ENCODE results near the gene PLXNB1.
A peak's percentile ranks its signal among the peaks of the same experiment; 100 is the strongest.
"Not testable (repeated sequence)": the region's sequence is repeated elsewhere in the genome, so short reads cannot be mapped to it uniquely, and the experiment has no call there.

The PLXNB1 gene

DNA sequence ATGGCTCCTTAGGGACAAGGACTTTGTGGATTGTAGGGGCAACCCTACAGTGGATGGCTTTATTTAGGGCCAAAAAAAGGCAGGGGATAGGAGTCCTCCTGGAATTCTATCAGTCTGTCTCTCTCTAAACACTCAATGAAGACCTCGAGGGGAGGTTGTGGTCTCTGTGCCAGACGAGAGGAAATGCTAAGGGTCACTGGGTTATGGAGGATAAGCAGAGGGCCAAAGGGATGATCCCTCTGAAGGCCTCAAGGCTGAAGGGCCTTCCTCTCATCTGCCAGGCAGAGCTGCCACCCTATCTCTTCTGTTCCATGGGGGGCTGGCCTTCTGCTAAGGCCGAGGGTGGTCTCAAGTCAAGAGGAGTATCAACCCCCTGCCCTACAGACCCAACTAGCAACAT is 27.0 kb downstream of the PLXNB1 start:
- no peak for DNase-seq

DNA sequence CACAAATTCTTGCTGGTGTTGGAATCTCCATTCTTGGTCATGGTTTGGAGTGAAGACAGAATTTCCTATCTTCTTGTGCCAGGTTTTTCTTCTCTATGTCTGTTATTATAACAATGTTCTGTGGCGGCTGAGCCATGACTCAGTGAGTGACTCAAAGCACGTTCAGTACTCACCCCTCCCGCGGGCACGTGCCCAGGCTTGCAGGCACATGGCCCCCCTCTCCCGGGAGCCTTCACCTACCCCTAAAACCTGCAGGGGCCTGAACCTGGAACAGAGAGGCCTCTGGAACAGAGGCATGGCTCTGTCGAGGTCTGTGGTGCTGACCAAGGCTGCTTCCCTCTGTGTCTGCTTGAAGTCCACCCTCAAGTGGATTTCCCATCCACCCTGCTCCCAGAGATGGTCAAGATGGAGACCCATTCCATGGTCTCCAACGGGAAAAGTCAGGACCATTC is 27.6 kb downstream of the PLXNB1 start:
- DNase-seq, result no peak

DNA sequence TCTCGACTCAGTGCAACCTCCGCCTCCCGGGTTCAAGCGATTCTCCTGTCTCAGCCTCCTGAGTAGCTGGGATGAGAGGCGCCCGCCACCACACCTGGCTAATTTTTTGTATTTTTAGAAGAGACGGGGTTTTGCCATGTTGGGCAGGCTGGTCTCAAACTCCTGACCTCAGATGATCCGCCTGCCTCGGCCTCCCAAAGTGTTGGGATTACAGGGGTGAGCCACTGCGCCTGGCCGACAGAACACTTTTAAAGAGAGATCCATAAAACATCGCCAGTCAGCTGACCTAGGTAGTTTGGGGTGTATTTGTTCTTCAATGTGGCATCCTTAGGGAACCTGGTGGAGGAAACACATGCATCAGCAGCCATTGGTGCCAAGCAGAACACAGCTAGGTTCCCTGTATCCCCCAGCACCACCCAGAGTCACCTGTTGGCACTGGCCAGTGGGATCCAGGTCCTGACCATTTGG is 28.4 kb downstream of the PLXNB1 start:
- DNase-seq, result not testable (repeated sequence)

DNA sequence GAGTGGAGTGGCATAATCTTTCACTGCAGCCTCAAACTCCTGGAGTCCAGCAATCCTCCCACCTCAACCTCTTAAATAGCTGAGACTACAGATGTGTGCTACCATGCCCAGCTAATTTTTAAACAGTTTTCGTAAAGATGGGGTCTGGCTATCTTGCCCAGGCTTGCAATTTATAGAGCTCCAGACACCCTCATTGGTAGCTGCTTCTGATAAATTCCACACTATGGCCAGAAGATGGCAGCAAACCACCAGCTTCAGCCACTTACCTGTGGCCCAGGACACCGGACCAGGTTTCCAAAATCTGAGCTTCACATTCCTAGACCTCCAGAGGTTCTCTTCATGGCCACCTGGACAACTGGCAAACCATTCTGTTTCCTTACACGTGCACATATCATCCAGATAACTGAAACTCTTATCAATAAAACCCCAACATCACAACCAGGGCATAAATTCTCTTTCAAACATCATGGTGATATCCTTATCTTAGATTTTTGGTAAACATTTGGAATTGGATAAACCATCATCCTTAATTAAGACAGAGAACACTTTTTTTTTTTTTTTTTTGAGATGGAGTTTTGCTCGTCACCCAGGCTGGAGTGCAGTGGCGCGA is 29.0 kb downstream of the PLXNB1 start:
- peak; percentile 83 for DNase-seq

DNA sequence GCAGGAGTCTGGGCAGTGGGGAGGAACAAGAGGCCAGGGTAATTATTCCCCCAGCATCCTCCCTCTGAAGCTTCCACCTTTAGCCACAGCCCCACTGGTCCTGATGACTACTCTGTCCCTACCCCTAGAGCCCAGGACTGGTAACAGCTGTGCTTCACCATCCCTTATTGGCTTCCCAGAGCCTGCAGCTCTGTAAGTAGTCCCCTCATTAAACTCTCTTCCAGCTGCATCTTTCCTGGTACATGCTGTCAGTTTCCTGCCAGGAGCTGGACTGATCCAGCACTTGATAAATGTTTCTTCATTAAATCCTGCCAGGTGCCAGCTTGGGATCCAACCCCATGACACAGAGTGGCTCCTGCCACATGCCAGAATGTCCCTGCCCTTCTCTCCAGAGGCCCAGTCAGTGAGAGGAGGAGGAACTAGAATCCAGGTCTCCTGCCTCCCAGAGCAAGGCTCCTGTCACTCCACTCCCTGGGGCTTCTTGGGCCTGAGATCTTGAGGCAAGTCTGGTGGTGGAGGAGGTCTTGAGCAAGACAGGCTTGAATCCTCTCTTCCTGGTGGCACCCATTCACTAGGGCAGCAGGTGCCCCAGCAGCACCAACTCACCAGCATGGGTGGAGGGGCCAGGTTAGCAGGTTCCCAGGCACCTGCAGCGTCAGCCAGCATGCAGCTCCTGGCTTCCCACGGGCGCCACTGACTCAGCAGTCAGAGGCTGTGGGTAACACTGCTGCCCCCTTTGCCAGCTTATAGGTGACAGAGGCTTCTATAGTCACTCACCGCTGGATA is 30.3 kb downstream of the PLXNB1 start:
- DNase-seq, result no peak

DNA sequence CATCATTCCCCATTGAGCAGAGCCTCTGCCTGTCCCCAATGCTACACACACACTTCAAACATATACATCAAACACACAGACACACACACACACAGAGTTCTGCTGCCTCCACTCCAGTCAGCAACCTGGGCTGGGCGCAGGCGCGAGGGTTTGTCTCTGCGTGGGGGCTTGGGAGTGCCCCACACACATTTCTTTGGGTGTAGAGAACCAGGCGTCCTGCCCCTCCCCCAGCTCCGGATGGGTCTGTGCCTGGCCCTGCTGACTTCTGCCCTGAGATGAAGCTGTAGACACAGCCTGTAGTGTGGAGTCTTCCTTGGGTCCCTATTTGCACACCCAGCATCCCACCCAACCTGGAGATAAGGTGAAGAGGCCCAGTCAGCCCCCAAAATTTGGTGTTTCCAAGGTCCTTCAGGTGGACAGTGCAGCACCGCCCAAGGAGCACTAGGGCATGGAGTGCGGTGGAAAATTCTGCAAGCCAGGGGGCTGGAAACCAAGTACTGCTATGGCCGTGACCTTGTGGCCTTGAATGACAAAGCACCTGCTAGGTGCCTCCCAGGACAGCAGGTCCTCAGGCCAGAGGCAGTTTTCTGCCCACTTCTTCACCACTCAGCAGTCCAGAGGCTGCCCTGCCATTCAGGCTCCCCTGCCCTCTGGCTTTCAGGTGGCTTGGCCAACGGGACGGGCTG is 31.0 kb downstream of the PLXNB1 start:
- DNase-seq, result no peak

DNA sequence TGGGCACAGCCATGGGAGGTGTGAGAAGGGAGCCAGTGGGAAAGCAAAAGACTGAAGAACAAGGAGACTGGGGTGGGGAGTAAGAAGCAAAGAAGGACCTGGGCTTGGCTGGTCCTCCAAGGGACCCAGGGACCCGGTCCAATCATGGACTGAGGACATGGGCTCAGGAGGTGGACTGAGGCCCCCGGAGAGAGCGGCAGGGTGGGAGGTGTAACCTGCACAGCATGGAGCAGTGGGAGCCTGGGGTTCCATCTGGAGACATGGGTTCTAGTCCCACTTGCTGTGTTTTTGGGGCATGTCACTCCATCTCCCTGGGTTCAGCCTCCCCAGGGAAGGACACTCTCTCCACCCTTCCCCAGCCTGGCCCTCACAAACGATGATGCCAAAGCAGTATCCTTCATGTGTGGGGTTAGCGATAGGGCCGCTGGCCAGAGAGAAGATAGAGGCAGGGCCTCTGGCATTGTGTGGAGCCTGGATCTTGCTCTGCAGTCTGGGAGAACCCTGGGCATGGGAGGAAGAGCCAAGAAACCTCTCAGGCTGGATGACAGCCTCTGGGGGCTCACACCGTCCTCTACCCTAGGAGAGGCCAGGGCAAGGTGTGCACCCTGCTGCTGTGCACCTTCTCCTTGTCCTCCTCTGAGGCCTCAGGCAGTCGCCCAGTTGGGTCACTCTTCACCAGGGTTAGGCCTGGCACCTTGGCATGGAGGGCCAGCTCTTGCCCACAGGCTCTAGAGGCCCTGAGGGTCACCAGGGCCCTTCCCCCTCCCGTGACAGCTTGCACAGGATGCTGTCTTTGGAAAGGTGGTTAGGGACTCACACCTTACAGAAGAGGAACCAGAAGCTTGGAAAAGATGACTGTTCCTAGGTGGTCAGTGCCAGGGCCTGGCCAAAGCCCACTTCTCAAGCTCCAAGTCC is 31.9 kb downstream of the PLXNB1 start:
- DNase-seq, result no peak

DNA sequence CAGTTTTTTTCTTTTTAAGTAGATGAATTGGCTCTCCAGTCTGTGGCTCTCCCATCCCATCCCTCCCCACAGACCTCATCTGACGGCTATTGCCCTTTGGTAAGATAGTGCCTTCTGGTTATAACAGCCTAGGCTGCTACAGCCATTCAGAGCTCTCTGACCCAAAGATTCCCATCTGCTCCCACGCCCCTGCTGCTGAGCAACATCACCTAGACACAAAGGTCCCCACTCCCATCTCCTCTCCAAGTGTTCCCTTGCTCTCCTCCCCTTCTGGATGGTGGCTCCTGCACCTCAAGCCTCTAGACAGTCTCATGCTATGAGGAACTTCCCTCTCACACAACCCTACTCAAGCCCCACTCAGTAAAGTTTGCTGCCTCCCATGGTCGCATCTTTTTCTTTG is 34.2 kb downstream of the PLXNB1 start:
- no peak for DNase-seq

DNA sequence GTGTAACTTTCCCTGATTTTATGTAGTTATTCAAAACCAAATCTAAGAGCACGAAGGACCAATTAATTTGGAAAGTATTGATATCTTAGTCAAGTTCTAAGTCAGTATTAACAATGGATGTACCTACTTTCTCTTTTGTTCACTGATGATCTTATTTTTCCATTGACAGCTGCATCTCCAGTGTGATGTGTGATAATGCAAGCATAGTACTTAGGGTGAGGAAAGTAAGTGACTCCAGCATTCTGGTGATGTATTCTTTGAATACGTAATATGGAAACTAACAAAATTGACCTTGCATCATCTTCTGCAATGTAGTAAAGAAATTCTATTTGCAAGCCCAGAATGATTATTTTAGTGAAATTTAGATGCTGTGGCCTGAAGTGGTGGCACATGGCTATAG is 35.5 kb downstream of the PLXNB1 start:
- DNase-seq, result no peak

DNA sequence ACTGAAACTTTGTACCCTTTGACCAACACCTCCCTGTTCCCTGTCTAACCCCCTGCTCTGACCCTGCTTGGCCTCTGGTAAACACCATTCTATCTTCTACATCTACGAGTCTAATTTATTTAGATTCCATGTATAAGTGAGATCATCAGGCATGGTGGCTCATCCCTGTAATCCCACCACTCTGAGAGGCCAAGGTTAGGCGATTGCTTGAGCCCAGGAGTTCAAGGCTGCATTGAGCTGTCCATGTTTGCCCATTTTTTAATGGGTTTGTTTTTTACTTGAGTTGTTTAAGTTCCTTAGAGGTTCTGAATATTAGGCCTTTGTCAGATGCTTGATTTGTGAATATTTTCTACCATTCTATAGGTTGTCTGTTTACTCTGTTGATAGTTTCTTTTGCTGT is 40.9 kb downstream of the PLXNB1 start:
- DNase-seq, result no peak

DNA sequence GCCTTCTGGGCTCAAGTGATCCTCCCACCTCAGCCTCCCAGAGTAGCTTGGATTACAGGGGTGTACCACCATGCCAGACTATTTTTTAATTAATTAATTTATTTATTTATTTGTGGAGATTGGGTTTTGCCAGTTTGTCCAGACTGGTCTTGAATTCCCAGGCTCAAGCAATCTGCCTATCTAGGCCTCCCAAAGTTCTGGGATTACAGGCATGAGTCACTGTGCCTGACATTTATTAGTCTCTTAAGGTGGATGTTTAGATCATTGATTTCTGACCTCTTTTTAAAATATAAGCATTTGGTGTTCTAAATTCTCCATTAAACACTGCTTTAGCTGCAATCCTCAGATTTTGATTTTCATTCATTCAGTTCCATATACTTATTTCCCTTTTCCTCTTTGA is 42.3 kb downstream of the PLXNB1 start:
- DNase-seq, result no peak

DNA sequence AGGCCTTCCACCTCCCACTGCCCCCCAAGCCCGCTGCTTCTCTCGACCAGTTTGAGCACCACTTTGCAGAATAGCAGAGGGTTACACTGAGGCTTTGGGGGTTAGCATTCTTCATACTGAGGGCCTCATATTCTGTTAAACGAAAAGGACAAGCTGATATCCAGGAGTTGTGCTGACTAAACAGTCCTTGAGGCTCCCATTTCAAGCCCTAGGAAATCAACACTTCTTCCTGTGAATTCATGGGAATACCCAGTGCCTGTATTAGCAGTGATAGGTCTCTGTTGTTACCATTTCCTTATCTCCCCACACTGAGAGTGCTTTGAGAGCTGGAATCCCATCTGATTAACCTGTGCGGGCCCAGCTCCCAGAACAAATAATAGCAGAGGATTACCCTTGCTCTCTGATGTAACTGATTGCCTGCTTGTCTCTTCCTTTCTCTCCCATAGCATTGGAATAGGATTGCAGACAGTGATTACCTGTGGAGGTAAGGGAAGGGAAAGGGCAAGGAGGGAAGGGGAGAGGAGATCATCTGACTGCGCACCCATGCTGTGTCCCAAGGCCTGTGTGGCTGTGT is 56.9 kb downstream of the PLXNB1 start:
- DNase-seq, result no peak

DNA sequence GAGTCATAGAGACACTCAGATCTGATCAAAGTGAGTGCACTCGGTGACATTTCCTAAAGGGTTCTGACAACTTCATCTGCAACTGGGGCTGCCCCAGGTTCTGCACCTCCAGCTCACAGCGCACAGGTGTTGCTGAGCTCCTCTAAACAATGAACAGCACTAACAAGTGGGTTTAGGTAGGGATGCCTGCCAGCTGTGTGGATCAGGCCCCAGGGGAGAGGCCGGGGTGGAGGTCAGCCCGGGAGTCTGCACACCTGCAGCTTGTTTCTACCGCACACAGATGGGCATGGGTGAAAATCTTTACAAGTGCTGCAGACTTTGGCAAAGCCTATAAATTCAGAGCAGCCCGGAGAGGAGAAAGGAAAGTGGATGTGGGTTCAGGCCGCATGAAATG is 57.5 kb downstream of the PLXNB1 start:
- no peak for DNase-seq

DNA sequence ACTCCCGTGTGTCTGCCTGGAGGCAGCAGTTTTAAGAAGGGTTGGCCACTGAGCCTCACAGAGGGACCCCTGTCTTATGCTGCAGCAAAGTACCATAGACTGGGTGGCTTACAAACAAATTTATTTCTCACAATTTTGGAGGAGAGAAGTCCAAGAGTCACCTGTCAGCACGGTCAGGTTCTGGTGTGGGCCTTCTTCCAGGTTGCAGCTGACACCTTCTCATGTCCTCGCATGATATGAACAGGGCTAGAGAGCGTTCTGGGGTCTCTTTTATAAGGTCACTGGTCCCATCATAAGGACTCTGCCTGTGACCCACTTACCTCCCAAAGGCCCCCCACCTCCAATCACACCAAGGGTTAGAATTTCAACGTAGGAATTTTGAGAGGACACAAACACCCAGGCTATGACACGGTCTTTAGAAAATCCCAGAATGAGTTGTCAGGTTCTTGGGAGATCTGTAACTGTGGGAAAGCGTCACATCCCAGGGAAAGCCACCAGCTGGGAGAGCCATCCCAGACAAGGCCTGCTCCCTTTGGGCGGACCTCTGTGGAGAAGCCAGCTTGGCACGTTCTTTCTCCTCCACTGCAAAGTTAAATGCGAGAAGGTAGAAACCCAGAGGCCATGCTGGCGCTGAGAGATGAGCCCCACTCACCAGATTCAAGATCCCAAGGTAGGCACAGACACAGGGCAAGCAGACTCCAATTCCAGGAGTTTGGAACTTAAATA is 58.1 kb downstream of the PLXNB1 start, which contains the start of gene FBXW12:
Gene FBXW12, plus strand, starts transcription at position 569 of the 726 bp plus-strand sequence. CDS start 549 bp downstream, outside the sequence.
- no peak for DNase-seq

DNA sequence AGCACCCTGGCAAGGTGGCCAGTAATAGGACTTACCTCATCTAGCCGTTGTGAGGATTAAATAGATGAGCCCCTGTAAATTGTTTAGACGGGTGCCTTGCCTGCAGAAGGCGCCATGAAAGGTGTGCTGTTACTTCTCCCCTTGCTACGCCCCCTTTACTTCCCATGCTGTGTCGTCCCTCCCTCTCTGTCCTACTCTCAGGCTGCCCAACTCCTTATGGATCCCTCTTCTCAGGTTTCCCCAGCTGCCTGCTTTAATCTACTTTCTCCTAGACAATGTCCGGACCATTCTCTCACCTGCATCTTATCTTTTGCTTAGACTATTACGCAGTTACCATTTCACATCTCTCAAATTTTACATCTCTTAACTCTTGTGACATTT is 59.6 kb downstream of the PLXNB1 start:
- no peak for DNase-seq

DNA sequence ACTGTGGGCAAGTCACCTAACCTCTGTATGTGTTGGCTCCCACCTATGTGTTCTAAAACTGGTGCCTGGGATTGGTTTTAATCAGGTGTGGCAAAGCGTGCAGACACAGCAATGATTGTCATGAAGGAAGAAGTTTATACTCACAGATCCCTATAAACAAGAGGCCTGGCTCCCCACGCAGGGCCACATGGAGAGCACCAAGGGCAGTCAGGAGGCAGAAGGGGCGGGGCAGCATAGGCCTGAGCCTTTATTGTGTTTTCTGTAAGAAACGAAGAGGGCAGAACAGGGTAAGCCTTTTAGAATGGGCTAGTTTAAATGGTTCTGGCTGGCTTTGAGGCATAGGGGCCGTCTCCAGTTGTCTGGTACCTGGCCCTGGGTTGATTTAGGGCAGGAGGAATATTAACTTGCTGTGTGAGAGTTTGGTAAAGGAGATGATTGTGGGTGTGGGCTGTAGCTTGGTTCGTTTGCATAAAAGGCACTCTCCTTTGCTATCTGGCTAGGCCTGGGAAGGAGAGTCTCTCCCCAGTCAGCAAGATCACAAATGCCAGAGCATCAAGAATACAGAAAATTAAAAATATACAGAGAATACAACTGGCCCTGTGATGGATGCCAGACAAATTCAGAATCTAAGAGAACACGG is 60.1 kb downstream of the PLXNB1 start:
- DNase-seq, result no peak

DNA sequence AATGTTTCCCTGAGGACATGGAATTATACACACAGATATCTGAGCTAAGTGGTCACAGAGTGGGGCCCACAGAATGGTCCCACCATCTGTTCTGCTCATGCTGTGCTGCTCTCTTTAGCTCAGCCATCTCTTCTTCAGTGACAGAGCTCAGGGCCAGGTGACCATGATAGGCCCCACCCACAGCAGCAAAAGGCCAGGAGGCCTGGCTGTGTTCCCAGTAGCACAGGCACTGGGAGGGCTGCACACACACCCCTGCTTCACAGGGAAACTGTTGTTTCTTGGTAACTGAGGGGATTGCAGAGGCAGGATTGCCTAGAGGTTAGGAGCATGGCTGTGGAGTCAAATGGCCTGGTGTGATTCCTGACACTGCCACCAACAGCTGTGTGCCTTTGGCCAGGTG is 62.7 kb downstream of the PLXNB1 start:
- DNase-seq, result no peak

DNA sequence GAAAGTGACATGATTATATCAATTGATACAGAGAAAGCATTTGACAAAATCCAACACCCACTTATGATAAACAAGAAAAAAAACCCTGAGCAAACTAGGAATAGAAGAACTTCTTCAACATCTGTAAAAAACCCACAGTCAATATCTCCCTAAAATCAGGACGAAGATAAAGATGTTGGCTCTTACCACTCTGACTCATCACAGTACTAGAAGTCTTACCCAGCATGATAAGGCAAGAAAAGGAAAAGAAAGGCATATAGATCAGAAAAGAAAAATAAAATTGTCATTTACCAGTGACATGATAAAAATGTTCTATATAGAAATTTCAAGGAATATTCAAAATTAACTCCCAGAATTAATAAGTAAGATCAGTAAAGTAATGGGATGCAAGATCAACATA is 65.0 kb downstream of the PLXNB1 start:
- no peak for DNase-seq

DNA sequence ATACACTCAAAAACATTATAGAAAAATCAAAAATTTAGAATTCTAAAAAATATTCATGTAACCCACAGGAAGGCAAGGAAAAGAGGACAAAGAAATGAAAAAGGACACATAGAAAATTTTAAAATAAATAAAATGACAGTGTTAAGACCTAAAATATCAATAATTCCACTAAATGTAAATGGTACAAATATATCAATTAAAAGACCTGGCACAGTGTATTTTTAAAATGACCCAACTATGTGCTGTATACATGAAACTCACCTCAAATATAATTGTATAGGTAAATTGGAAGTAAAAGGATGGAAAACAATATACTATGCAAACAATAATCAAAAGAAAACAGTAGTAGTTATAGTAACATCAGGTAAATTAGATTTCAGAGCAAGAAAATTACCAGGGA is 68.0 kb downstream of the PLXNB1 start:
- DNase-seq, result no peak

DNA sequence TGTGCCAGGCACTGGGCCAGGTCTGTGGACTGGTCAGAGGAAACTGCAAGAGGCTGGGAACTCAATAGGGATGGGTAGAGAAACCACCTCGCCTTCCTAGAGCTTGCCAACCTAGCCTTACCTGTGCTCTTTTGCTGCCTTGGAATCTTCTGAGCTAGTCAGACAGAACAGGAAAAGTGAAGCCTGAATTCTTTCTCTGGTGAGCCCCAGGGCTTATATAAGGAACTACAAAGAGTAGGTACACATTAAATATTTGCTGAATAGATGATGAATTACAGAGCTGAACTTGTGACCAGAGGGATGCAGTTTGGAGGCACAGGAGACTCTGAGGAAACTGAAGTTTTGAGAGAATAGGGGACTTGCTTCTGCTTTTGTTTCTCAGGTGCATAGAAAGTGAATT is 73.5 kb downstream of the PLXNB1 start:
- DNase-seq, result no peak

DNA sequence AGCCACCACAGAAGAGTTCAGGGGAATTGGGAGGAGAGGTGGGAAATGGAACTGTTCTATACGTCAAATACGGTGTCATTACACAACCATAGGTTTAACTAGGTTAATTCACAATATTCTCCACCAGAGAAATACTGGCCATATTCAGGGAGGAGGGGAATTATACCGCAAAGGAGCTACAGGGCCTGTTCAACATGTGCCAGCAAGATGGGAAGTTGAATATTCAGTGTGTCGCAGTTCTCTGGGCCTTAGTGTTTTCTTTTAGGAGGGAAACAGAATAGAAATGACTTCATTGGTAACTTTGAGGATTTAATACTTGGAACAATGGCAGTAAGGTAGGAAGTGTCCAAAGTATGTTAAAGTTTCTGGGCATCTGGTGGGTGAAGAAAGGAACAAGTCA is 75.9 kb downstream of the PLXNB1 start:
- no peak for DNase-seq

Measured in CD4-positive, alpha-beta T cell treated with Interleukin-21 for 1 hour (primary cell).